ES-I3 (cell line): ENCODE data around the gene PORCN.
A peak's percentile ranks its signal among the peaks of the same experiment; 100 is the strongest.

Experiments
- H3K36me3 ChIP-seq: 2 replicates; pipeline ENCODE4 v1.6.1; 2013; ENCODE audit warnings: mild to moderate bottlenecking, low read length, control low read depth, moderate library complexity; ENCODE audit not compliant: insufficient read depth
- H3K4me1 ChIP-seq: 2 replicates; pipeline ENCODE4 v1.6.1; 2013; ENCODE audit warnings: mild to moderate bottlenecking, control low read depth, low read length; ENCODE audit not compliant: insufficient read depth
- H3K9ac ChIP-seq: 2 replicates; pipeline ENCODE4 v1.6.1; 2013; ENCODE audit warnings: low read depth, mild to moderate bottlenecking, low read length, moderate library complexity
- H3K9me3 ChIP-seq: 2 replicates; pipeline ENCODE4 v1.6.1; 2013; ENCODE audit warnings: mild to moderate bottlenecking, low read length, moderate library complexity; ENCODE audit not compliant: control insufficient read depth, insufficient read depth

Gene PORCN

GRCh38 chrX:48488034-48488433, 20.8 kb upstream of the PORCN start:
- Histone ChIP-seq H3K9ac (no peak overlapping the region), H3K4me1 (peaks cover 4% of the 10 kb centered on the region; the same call in 1 of the 2 replicates), H3K9me3 (no peaks in the 10 kb centered on the region; the same call in 1 of the 2 replicates), H3K36me3 (peaks cover 3% of the 10 kb centered on the region; the same call in 1 of the 2 replicates)

GRCh38 chrX:48489296-48489695, 19.5 kb upstream of the PORCN start:
- peaks cover 4% of the 10 kb centered on the region; the same call in 1 of the 2 replicates for H3K4me1 ChIP-seq
- peaks cover 3% of the 10 kb centered on the region; the same call in 1 of the 2 replicates for H3K36me3 ChIP-seq
- no peaks in the 10 kb centered on the region; the same call in 1 of the 2 replicates for H3K9me3 ChIP-seq
- no peak overlapping the region for H3K9ac ChIP-seq

- no peaks in the 10 kb centered on the region; the same call in 1 of the 2 replicates for H3K9me3 ChIP-seq
- H3K9ac ChIP-seq: no peak overlapping the region
- H3K4me1 ChIP-seq: peaks cover 4% of the 10 kb centered on the region; the same call in 1 of the 2 replicates
- H3K36me3 ChIP-seq: peaks cover 3% of the 10 kb centered on the region; the same call in 1 of the 2 replicates
Observed at GRCh38 chrX:48489892-48490291, 18.9 kb upstream of the PORCN start.

GRCh38 chrX:48490661-48491060, 18.1 kb upstream of the PORCN start:
- H3K9ac ChIP-seq: no peak overlapping the region
- peaks cover 4% of the 10 kb centered on the region; the same call in 1 of the 2 replicates for H3K4me1 ChIP-seq
- H3K36me3 ChIP-seq: no peaks in the 10 kb centered on the region
- H3K9me3 ChIP-seq: no peaks in the 10 kb centered on the region; the same call in 1 of the 2 replicates

GRCh38 chrX:48491809-48492208, 17.0 kb upstream of the PORCN start:
- H3K4me1 ChIP-seq: peaks cover 4% of the 10 kb centered on the region; the same call in 1 of the 2 replicates
- no peak overlapping the region for H3K9ac ChIP-seq
- no peaks in the 10 kb centered on the region; the same call in 1 of the 2 replicates for H3K9me3 ChIP-seq
- H3K36me3 ChIP-seq: no peaks in the 10 kb centered on the region

GRCh38 chrX:48492293-48492910, 16.4 kb upstream of the PORCN start:
- Histone ChIP-seq H3K9ac (no peak overlapping the region), H3K9me3 (no peaks in the 10 kb centered on the region; the same call in 1 of the 2 replicates), H3K36me3 (no peaks in the 10 kb centered on the region), H3K4me1 (peaks cover 4% of the 10 kb centered on the region; the same call in 1 of the 2 replicates)

GRCh38 chrX:48493890-48494364, 14.9 kb upstream of the PORCN start:
- Histone ChIP-seq H3K4me1 (peaks cover 8% of the 10 kb centered on the region; the same call in 1 of the 2 replicates), H3K9me3 (no peaks in the 10 kb centered on the region; the same call in 1 of the 2 replicates), H3K9ac (no peak overlapping the region), H3K36me3 (no peaks in the 10 kb centered on the region)

GRCh38 chrX:48496660-48497059, 12.1 kb upstream of the PORCN start:
- Histone ChIP-seq H3K9ac (no peak overlapping the region), H3K36me3 (no peaks in the 10 kb centered on the region), H3K4me1 (peaks cover 8% of the 10 kb centered on the region; the same call in 1 of the 2 replicates), H3K9me3 (no peaks in the 10 kb centered on the region)

GRCh38 chrX:48497871-48498270, 10.9 kb upstream of the PORCN start:
- H3K36me3 ChIP-seq: no peaks in the 10 kb centered on the region
- H3K4me1 ChIP-seq: peaks cover 3% of the 10 kb centered on the region; the same call in 1 of the 2 replicates
- H3K9ac ChIP-seq: no peak overlapping the region
- no peaks in the 10 kb centered on the region for H3K9me3 ChIP-seq

- Histone ChIP-seq H3K4me1 (peaks cover 3% of the 10 kb centered on the region; the same call in 1 of the 2 replicates), H3K36me3 (no peaks in the 10 kb centered on the region), H3K9me3 (no peaks in the 10 kb centered on the region), H3K9ac (no peak overlapping the region)
Observed at GRCh38 chrX:48498374-48498809, 10.4 kb upstream of the PORCN start.

GRCh38 chrX:48504261-48504660, 4.5 kb upstream of the PORCN start:
- Histone ChIP-seq H3K9ac (no peak overlapping the region), H3K9me3 (no peaks in the 10 kb centered on the region), H3K4me1 (no peaks in the 10 kb centered on the region), H3K36me3 (no peaks in the 10 kb centered on the region)

- H3K9me3 ChIP-seq: no peaks in the 10 kb centered on the region
- no peaks in the 10 kb centered on the region for H3K36me3 ChIP-seq
- H3K4me1 ChIP-seq: no peaks in the 10 kb centered on the region
- H3K9ac ChIP-seq: no peak overlapping the region
Observed at GRCh38 chrX:48505481-48505880, 3.3 kb upstream of the PORCN start.

GRCh38 chrX:48507246-48507645, 1.5 kb upstream of the PORCN start:
- Histone ChIP-seq H3K4me1 (no peaks in the 10 kb centered on the region), H3K36me3 (no peaks in the 10 kb centered on the region), H3K9me3 (no peaks in the 10 kb centered on the region), H3K9ac (no peak overlapping the region)

- Histone ChIP-seq H3K9ac (peak overlapping the region; percentile 78), H3K36me3 (no peaks in the 10 kb centered on the region), H3K9me3 (no peaks in the 10 kb centered on the region), H3K4me1 (no peaks in the 10 kb centered on the region)
Observed at GRCh38 chrX:48509245-48509590, 426 bp downstream of the PORCN start.

- no peaks in the 10 kb centered on the region for H3K36me3 ChIP-seq
- no peaks in the 10 kb centered on the region for H3K4me1 ChIP-seq
- H3K9me3 ChIP-seq: no peaks in the 10 kb centered on the region
- H3K9ac ChIP-seq: peak overlapping the region; percentile 78
Observed at GRCh38 chrX:48509619-48510018, 827 bp downstream of the PORCN start.
